NB4 (cell line): ENCODE data around the gene SETDB2.

Experiments
- CTCF ChIP-seq: IDR thresholded peaks from one replicate; pipeline ENCODE4 v1.5.1; 2012; ENCODE audit warnings: low read depth, low read length
- POLR2A ChIP-seq: IDR thresholded peaks from 2 replicates; pipeline ENCODE4 v1.6.1; 2011; ENCODE audit warnings: mild to moderate bottlenecking; ENCODE audit not compliant: insufficient read length; ENCODE audit errors: extremely low read depth

DNA sequence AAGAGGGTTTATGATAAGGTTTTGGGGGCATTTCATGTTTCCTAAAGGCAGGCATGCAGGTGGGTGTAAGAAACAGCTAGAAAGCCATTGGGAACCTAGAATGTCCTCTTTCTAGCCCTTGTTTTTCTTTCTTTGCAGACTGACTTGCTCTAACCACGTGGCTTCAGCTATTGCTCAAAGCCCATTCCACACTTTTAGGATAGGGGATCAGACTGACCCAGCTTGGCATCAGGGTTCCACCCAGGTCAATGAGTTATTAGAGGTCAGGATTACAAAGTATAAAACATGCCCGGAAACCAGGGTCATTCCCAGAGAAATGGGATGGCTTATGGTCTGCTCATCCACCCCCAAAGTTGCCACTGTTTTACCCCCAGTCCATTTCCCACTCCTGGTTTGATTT, 68.5 kb downstream of the SETDB2 start:
- no peak for TF ChIP-seq CTCF
- TF ChIP-seq POLR2A = no peak
